Loucy (cell line): ENCODE results near the gene WNK1.
"Not testable (repeated sequence)": the region's sequence is repeated elsewhere in the genome, so short reads cannot be mapped to it uniquely, and the experiment has no call there.

ENCODE experiments used
- H2AFZ ChIP-seq: fragments of 200-600 bp; sonication (generic); 2 replicates; pipeline ENCODE4 v1.6.0; 2016; ENCODE audit warnings: antibody characterized with exemption, mild to moderate bottlenecking, low read length, moderate library complexity
- H3F3A ChIP-seq: fragments of 200-600 bp; 2 replicates; pipeline ENCODE4 v1.6.0; 2016; ENCODE audit warnings: antibody characterized with exemption, low read depth, mild to moderate bottlenecking
- H3K27me3 ChIP-seq: fragments of 200-600 bp; sonication (generic); 2 replicates; pipeline ENCODE4 v1.6.1; 2014; ENCODE audit warnings: low read length, mild to moderate bottlenecking; ENCODE audit not compliant: insufficient read depth, poor library complexity, severe bottlenecking
- H3K36me3 ChIP-seq: fragments of 200-600 bp; sonication (generic); 2 replicates; pipeline ENCODE4 v1.6.1; 2016; ENCODE audit warnings: low read length; ENCODE audit not compliant: insufficient read depth
- H3K4me1 ChIP-seq: fragments of 200-600 bp; sonication (generic); 2 replicates; pipeline ENCODE4 v1.5.1; 2014; ENCODE audit warnings: low read length, mild to moderate bottlenecking; ENCODE audit not compliant: insufficient read depth, poor library complexity, severe bottlenecking
- H3K4me2 ChIP-seq: fragments of 200-600 bp; sonication (generic); 2 replicates; pipeline ENCODE4 v1.6.0; 2014; ENCODE audit warnings: antibody characterized with exemption, low read length, low read depth, mild to moderate bottlenecking; ENCODE audit not compliant: poor library complexity, severe bottlenecking
- H3K4me3 ChIP-seq: fragments of 200-600 bp; sonication (generic); 2 replicates; pipeline ENCODE4 v1.5.1; 2014; ENCODE audit warnings: low read length, mild to moderate bottlenecking, mixed read lengths; ENCODE audit not compliant: poor library complexity, severe bottlenecking
- H3K79me2 ChIP-seq: fragments of 200-600 bp; sonication (generic); 2 replicates; pipeline ENCODE4 v1.6.1; 2014; ENCODE audit warnings: low read length; ENCODE audit not compliant: insufficient read depth
- H3K9ac ChIP-seq: fragments of 200-600 bp; sonication (generic); 2 replicates; pipeline ENCODE4 v1.6.0; 2014; ENCODE audit warnings: mild to moderate bottlenecking, low read depth, low read length, moderate library complexity; ENCODE audit not compliant: poor library complexity, severe bottlenecking
- H3K9me2 ChIP-seq: fragments of 200-600 bp; sonication (generic); replicated peaks from 2 replicates; pipeline ENCODE4 v1.6.1; 2016; ENCODE audit warnings: low read depth, low read length, mixed read lengths
- H3K9me3 ChIP-seq: fragments of 200-600 bp; sonication (generic); 2 replicates; pipeline ENCODE4 v1.6.1; 2014; ENCODE audit warnings: mild to moderate bottlenecking, antibody characterized with exemption, low read length, low read depth; ENCODE audit not compliant: insufficient read depth
- H4K20me1 ChIP-seq: fragments of 200-600 bp; sonication (generic); 2 replicates; pipeline ENCODE4 v1.6.0; 2014; ENCODE audit warnings: antibody characterized with exemption, low read length, mild to moderate bottlenecking; ENCODE audit not compliant: insufficient read depth, poor library complexity, severe bottlenecking
- CTCF ChIP-seq: fragments of 200-600 bp; sonication (generic); conservative IDR thresholded peaks from 2 replicates; pipeline ENCODE4 v1.5.1; 2014; ENCODE audit warnings: mild to moderate bottlenecking, antibody characterized with exemption, low read length
- EZH2phosphoT487 ChIP-seq: fragments of 200-600 bp; IDR thresholded peaks from 2 replicates; pipeline ENCODE4 v1.6.1; 2018; ENCODE audit warnings: antibody characterized with exemption, mild to moderate bottlenecking, moderate library complexity, borderline replicate concordance

Gene WNK1

DNA sequence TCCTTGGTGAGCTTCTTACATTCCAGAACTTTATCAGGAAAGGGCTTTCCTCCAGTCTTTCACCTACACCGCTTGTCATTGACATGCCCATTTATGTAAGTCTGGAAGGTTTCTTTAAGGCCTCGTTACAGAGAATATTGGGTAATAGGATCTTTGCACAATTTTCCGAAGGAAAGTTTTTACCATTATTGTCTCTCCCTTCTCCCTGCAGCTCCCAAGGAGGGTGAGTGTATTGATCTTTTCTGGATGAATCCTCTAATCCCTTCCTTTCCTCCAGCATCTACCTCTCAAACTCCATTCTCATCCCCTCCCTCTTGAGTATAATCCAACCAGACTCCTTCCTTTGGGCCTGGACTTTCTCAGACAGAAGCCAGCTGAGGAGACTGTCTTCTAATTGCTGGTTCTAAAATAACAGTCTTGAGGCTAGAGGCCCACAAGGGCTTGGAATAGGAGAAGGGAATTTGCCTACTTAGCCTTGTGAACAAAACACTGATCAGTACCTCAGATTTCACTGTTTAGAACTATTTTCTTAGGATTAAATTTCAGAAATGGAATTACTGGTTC is 21.8 kb downstream of the WNK1 start:
- no peaks in the 10 kb centered on the region for H3K27me3 ChIP-seq
- TF ChIP-seq CTCF (no peak), EZH2phosphoT487 (no peak)
- no peak overlapping the region for H3K4me3 ChIP-seq
- H3K36me3 ChIP-seq, result peaks cover 9% of the 10 kb centered on the region; the same call in 1 of the 2 replicates
- H2AFZ ChIP-seq, result no peak overlapping the region
- H3K4me1 ChIP-seq, result peaks cover 50% of the 10 kb centered on the region
- no peaks in the 10 kb centered on the region for H3K9me2 ChIP-seq
- no peak overlapping the region for H3K9ac ChIP-seq
- H3K4me2 ChIP-seq, result no peak overlapping the region
- no peaks in the 10 kb centered on the region for H3K9me3 ChIP-seq
- peaks cover 7% of the 10 kb centered on the region; the same call in 1 of the 2 replicates for H3F3A ChIP-seq
- H3K79me2 ChIP-seq, result peaks cover 99% of the 10 kb centered on the region
- H4K20me1 ChIP-seq, result peaks cover 94% of the 10 kb centered on the region

DNA sequence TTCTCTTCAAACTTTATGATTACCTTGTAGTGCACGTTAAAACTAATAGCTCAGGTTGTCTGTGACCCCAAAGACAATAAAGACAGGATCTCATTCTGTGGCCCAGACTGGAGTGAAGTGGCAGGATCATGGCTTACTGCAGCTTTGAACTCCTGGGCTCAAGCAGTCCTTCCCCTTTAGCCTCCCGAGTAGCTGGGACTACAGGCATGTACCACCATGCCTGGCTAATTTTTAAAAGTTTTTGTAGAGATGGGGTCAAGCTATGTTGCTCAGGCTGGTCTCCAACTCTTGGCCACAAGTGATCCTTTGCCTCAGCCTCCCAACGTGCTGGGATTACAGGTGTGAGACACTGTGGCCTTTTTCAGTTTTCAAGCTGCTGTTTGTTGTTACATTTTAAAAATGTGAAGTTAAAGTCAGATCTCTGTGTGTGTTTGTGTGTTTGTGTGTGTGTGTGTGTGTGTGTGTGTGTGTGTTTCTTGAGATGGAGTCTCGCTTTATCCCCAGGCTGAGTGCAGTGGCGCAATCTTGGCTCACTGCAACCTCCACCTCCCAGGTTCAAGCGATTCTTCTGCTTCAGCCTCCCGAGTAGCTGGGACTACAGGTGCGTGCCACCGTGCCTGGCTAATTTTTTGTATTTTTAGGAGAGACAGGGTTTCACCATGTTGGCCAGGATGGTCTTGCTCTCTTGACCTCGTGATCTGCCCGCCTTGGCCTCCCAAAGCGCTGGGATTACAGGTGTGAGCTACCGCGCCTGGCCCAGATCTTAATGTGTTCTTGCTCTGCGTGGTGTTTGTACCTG is 23.8 kb downstream of the WNK1 start:
- H3K9ac ChIP-seq, H3K4me3 ChIP-seq, H2AFZ ChIP-seq, H3K9me2 ChIP-seq, H3K4me2 ChIP-seq, H3F3A ChIP-seq, H3K9me3 ChIP-seq, H3K27me3 ChIP-seq, H3K36me3 ChIP-seq: not testable (repeated sequence)
- peaks cover 95% of the 10 kb centered on the region for H4K20me1 ChIP-seq
- H3K4me1 ChIP-seq, result peaks cover 42% of the 10 kb centered on the region
- peaks cover 100% of the 10 kb centered on the region for H3K79me2 ChIP-seq

GRCh38 chr12:776772-777373 is 24.5 kb downstream of the WNK1 start:
- H3F3A ChIP-seq, H3K9me2 ChIP-seq, H3K27me3 ChIP-seq, H3K9ac ChIP-seq, H2AFZ ChIP-seq, H3K4me3 ChIP-seq, H3K9me3 ChIP-seq, H3K4me2 ChIP-seq, H3K36me3 ChIP-seq: not testable (repeated sequence)
- Histone ChIP-seq H3K4me1 (peaks cover 36% of the 10 kb centered on the region), H3K79me2 (peaks cover 100% of the 10 kb centered on the region), H4K20me1 (peaks cover 95% of the 10 kb centered on the region)

DNA sequence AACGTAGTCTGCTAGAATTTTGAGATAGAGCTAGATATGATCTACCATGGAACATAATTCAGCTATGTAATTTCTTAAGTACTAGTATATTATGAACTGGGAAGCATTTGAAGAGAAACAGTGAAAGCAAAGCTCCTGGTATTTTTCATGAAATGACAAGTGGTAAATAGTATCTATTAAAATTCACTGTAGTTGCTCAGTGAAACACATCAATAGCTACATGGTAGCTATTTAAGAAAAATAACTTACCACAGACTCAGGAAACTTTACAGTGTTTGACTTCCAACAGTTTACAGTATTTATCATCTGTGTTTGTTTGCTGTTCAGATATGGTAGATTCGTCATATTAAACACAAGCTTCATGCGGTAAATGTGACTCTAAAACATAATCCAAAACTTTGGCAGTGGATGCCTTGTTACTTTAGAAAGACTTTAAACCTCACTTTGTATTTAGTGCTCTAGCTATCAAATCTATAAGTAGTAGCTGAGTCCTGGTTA is 25.2 kb downstream of the WNK1 start:
- no peaks in the 10 kb centered on the region for H3F3A ChIP-seq
- peaks cover 95% of the 10 kb centered on the region for H4K20me1 ChIP-seq
- no peak overlapping the region for H3K9ac ChIP-seq
- H3K79me2 ChIP-seq, result peaks cover 100% of the 10 kb centered on the region
- H2AFZ ChIP-seq, result no peak overlapping the region
- H3K4me1 ChIP-seq, result peaks cover 29% of the 10 kb centered on the region
- TF ChIP-seq CTCF (no peak), EZH2phosphoT487 (no peak)
- H3K4me3 ChIP-seq, result no peak overlapping the region
- no peak overlapping the region for H3K4me2 ChIP-seq
- H3K9me3 ChIP-seq, result no peaks in the 10 kb centered on the region
- H3K27me3 ChIP-seq, result no peaks in the 10 kb centered on the region
- no peaks in the 10 kb centered on the region for H3K9me2 ChIP-seq
- peaks cover 9% of the 10 kb centered on the region; the same call in 1 of the 2 replicates for H3K36me3 ChIP-seq
